Measurements from ENCODE around the gene STX11. TPM values are rescaled to one million over a fixed set of nuclear protein-coding genes. Genes with fewer than 3 reads are reported as not detected.

STX11 gene
- polyA plus RNA-seq, 1 donor from 2014 or later = not detected

GRCh38 chr6:144122861-144123260 lies 27.5 kb upstream of the STX11 start:
- TF ChIP-seq MXI1 (conservative IDR thresholded peaks at IDR 0.05; ENCODE audit: poor library complexity, severe bottlenecking) = no peak
- TF ChIP-seq SMC3 (conservative IDR thresholded peaks at IDR 0.05; ENCODE audit: poor library complexity) = no peak
- TF ChIP-seq CTCF (IDR thresholded peaks at IDR 0.05; ENCODE audit: poor library complexity, severe bottlenecking) = no peak
- no peak for TF ChIP-seq REST (IDR thresholded peaks at IDR 0.05; ENCODE audit: borderline replicate concordance)
- no peak for TF ChIP-seq EP300 (conservative IDR thresholded peaks at IDR 0.05; ENCODE audit: poor library complexity, severe bottlenecking)
- H3K9me2 ChIP-seq (ENCODE audit: insufficient read depth, low read length) = no peaks in the 10 kb centered on the region
- no peak overlapping the region for H3K4me3 ChIP-seq (ENCODE audit: low read length)
- no peak overlapping the region for H3K9ac ChIP-seq (ENCODE audit: low read length)
- H3K79me2 ChIP-seq (replicated peaks; ENCODE audit: insufficient read depth, low read length) = no peaks in the 10 kb centered on the region
- H3K9me3 ChIP-seq (ENCODE audit: low read length) = peaks cover 3% of the 10 kb centered on the region
- no peak overlapping the region for H3K27ac ChIP-seq (ENCODE audit: low read length)
- H4K20me1 ChIP-seq (ENCODE audit: insufficient read depth) = no peaks in the 10 kb centered on the region
- no peak overlapping the region for H3K4me2 ChIP-seq (ENCODE audit: low read length)
- H3K36me3 ChIP-seq (ENCODE audit: insufficient read depth, low read length) = no peaks in the 10 kb centered on the region
- H2AFZ ChIP-seq (ENCODE audit: low read depth, low read length) = no peak overlapping the region
- H3F3A ChIP-seq (ENCODE audit: insufficient read depth, low read length, poor library complexity, severe bottlenecking) = no peaks in the 10 kb centered on the region
- no peaks in the 10 kb centered on the region for H3K27me3 ChIP-seq (ENCODE audit: insufficient read depth, low read depth, low read length)

- Histone ChIP-seq H2AFZ (ENCODE audit: low read depth, low read length) (no peak overlapping the region), H4K20me1 (ENCODE audit: insufficient read depth) (no peaks in the 10 kb centered on the region), H3K9me2 (ENCODE audit: insufficient read depth, low read length) (no peaks in the 10 kb centered on the region), H3K79me2 (replicated peaks; ENCODE audit: insufficient read depth, low read length) (no peaks in the 10 kb centered on the region), H3K36me3 (ENCODE audit: insufficient read depth, low read length) (no peaks in the 10 kb centered on the region), H3K4me2 (ENCODE audit: low read length) (no peak overlapping the region), H3K4me3 (ENCODE audit: low read length) (no peak overlapping the region), H3K27me3 (ENCODE audit: insufficient read depth, low read depth, low read length) (no peaks in the 10 kb centered on the region), H3F3A (ENCODE audit: insufficient read depth, low read length, poor library complexity, severe bottlenecking) (no peaks in the 10 kb centered on the region), H3K9ac (ENCODE audit: low read length) (no peak overlapping the region), H3K9me3 (ENCODE audit: low read length) (peaks cover 3% of the 10 kb centered on the region), H3K27ac (ENCODE audit: low read length) (no peak overlapping the region)
- TF ChIP-seq CTCF (IDR thresholded peaks at IDR 0.05; ENCODE audit: poor library complexity, severe bottlenecking) (no peak), POLR2AphosphoS5 (IDR thresholded peaks at IDR 0.05) (no peak), MXI1 (conservative IDR thresholded peaks at IDR 0.05; ENCODE audit: poor library complexity, severe bottlenecking) (no peak), REST (IDR thresholded peaks at IDR 0.05; ENCODE audit: borderline replicate concordance) (no peak), EZH2 (IDR thresholded peaks at IDR 0.05; ENCODE audit: borderline replicate concordance, insufficient read depth, low read length, poor library complexity, severe bottlenecking) (no peak), EP300 (conservative IDR thresholded peaks at IDR 0.05; ENCODE audit: poor library complexity, severe bottlenecking) (no peak), TAF1 (IDR thresholded peaks at IDR 0.05; ENCODE audit: low read depth) (no peak)
These were observed 26.9 kb upstream of the STX11 start for GRCh38 chr6:144123421-144123820.

All from neural cell (in vitro differentiated cells).